SU-DHL-6 (cell line): ENCODE measurements around the gene RAPH1.

ENCODE experiments used
- CTCF ChIP-seq: fragments of 200-600 bp; sonication (generic); IDR thresholded peaks from one replicate; pipeline ENCODE4 v1.5.1; 2017; ENCODE audit warnings: antibody characterized with exemption, mild to moderate bottlenecking, low read length, moderate library complexity; ENCODE audit not compliant: insufficient read depth, poor library complexity, severe bottlenecking
- EZH2phosphoT487 ChIP-seq: fragments of 200-600 bp; sonication (generic), shearing (Covaris generic); conservative IDR thresholded peaks from 2 replicates; pipeline ENCODE4 v1.6.1; 2018; ENCODE audit warnings: mild to moderate bottlenecking, antibody characterized with exemption, low read length, moderate library complexity, mixed read lengths

GRCh38 chr2:203543898-203544328 lies 8.8 kb upstream of the RAPH1 start:
- TF ChIP-seq CTCF (no peak), EZH2phosphoT487 (no peak)
